Brain microvascular endothelial cell (primary cell): ENCODE measurements around the gene DLG1.
"Not testable (repeated sequence)": the region's sequence is repeated elsewhere in the genome, so short reads cannot be mapped to it uniquely, and the experiment has no call there.

Source experiments
- DNase-seq: peaks from one replicate; pipeline ENCODE4 v3.0.0-alpha.2; 2020
- H3K27ac ChIP-seq: fragments of 250-450 bp; sonication (Bioruptor Pico); 2 replicates; pipeline ENCODE4 v1.5.1; 2020; ENCODE audit warnings: mild to moderate bottlenecking, moderate library complexity
- H3K27me3 ChIP-seq: fragments of 250-450 bp; sonication (Bioruptor Pico); replicated peaks from 2 replicates; pipeline ENCODE4 v1.5.1; 2020; ENCODE audit warnings: mild to moderate bottlenecking
- H3K36me3 ChIP-seq: fragments of 250-450 bp; sonication (Bioruptor Pico); replicated peaks from 2 replicates; pipeline ENCODE4 v1.5.1; 2020; ENCODE audit warnings: mild to moderate bottlenecking
- H3K4me3 ChIP-seq: 2 replicates; pipeline ENCODE4 v1.5.1; 2011; ENCODE audit warnings: low read depth, mild to moderate bottlenecking, control low read depth, low read length, moderate library complexity
- CTCF ChIP-seq: IDR thresholded peaks from 2 replicates; pipeline ENCODE4 v1.5.1; 2011; ENCODE audit warnings: low read depth, mild to moderate bottlenecking, moderate library complexity, low read length, control low read depth, inconsistent platforms; ENCODE audit errors: missing control alignments
- in situ Hi-C: cut with HindIII; loops from 2 replicates; pipeline ENCODE4 v1.10.0; 2017; ENCODE audit warnings: low sequenced_read_pairs, low pct_ligation_motif_present

The DLG1 gene

DNA sequence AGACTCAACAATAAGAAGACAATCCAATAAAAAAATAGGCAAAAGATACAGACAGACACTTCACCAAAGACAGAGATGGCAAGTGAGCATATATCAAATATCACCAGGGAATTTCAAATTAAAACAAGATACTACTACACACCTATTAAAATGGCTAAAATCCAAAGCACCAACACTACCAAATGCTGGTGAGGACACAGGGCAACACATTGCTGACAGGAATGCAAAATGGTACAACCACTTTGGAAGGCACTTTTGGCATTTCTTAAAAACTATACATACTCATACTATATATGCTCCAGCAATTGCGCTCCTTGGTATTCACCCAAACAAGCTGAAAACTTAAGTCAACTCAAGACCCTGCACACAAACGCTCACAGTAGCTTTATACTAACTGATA lies 12.9 kb downstream of the DLG1 start:
- Histone ChIP-seq H3K36me3 (peaks cover 65% of the 10 kb centered on the region), H3K27ac (no peak overlapping the region), H3K4me3 (no peak overlapping the region), H3K27me3 (no peaks in the 10 kb centered on the region)
- TF ChIP-seq CTCF = no peak
- DNase-seq = no peak
- in situ Hi-C loops = loop anchor here (25.0 kb wide), 1 partner anchor 227 kb away; no protein-coding TSS in a partner anchor

GRCh38 chr3:197283045-197283444 lies 15.4 kb downstream of the DLG1 start:
- peaks cover 60% of the 10 kb centered on the region for H3K36me3 ChIP-seq
- H3K27me3 ChIP-seq = no peaks in the 10 kb centered on the region
- no peak overlapping the region for H3K4me3 ChIP-seq
- no peak for TF ChIP-seq CTCF
- no peak for DNase-seq
- H3K27ac ChIP-seq = no peak overlapping the region
- in situ Hi-C loops = loop anchor here (25.0 kb wide), 1 partner anchor 229 kb away; no protein-coding TSS in a partner anchor

DNA sequence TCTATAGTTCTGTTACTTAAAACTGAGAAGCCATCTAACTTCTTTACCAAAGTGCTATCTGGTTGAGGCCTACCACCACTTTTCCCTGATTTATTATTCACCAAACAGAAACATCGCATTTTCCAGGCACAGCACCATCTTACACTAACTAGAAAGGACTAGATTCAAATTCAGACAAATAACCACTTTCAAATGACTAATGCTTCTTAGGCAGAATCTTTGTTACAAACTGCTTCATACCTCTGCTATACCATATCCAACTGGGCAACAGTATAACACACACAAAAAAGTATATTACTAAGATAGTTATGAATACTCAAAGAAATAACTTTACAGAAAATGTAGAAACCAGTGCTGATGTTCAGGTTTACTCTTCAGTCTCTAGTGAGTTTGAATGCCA lies 16.6 kb downstream of the DLG1 start:
- no peak for TF ChIP-seq CTCF
- H3K27me3 ChIP-seq = no peaks in the 10 kb centered on the region
- H3K27ac ChIP-seq = no peak overlapping the region
- no peak for DNase-seq
- H3K36me3 ChIP-seq = peaks cover 59% of the 10 kb centered on the region
- no peak overlapping the region for H3K4me3 ChIP-seq
- in situ Hi-C loops = loop anchor here (25.0 kb wide), 1 partner anchor 230 kb away; no protein-coding TSS in a partner anchor

DNA sequence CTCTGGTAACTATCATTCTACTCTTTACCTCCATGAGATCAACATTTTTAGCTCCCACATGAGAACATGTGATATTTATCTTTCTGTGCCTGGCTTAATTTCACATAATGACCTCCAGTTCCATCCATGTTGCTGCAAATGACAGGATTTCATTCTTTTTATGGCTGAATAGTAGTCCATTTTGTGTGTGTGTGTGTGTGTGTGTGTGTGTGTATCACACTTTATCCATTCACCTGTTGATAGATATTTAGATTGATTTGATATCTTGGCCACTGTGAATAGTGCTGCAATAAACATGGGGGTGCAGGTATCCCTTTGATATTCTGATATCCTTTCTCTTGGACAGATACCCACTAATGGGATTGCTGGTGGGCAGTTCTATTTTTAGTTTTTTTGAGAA lies 18.3 kb downstream of the DLG1 start:
- TF ChIP-seq CTCF = no peak
- H3K27ac ChIP-seq = no peak overlapping the region

GRCh38 chr3:197278933-197279332 lies 19.5 kb downstream of the DLG1 start:
- DNase-seq = no peak
- H3K27ac ChIP-seq = no peak overlapping the region
- peaks cover 55% of the 10 kb centered on the region for H3K36me3 ChIP-seq
- H3K27me3 ChIP-seq = no peaks in the 10 kb centered on the region
- in situ Hi-C loops = loop anchor here (25.0 kb wide), 1 partner anchor 233 kb away; no protein-coding TSS in a partner anchor
- no peak overlapping the region for H3K4me3 ChIP-seq
- no peak for TF ChIP-seq CTCF

More for the DNA sequence above, 18.3 kb downstream of the DLG1 start:
- Histone ChIP-seq H3K27me3 (no peaks in the 10 kb centered on the region), H3K36me3 (peaks cover 54% of the 10 kb centered on the region), H3K4me3 (no peak overlapping the region)
- DNase-seq = no peak
- in situ Hi-C loops = loop anchor here (25.0 kb wide), 1 partner anchor 232 kb away; no protein-coding TSS in a partner anchor

DNA sequence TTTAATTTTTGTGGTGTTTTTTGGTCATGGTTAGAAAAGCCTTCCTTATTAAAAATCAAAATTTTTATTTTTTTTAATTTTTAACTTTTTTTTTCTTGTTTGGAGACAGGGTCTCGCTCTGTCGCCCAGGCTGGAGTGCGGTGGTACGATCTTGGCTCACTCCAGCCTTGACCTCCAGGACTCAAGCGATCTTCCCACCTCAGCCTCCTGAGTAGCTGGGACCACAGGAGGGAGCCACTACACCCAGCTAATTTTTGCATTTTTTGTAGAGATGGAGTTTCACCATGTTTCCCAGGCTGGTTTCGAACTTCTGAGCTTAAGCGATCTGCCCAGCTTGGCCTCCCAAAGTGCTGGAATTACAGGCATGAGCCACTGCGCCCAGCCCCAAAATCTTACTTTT lies 21.6 kb downstream of the DLG1 start:
- H3K4me3 ChIP-seq, DNase-seq, H3K27ac ChIP-seq, H3K27me3 ChIP-seq: not testable (repeated sequence)
- in situ Hi-C loops = loop anchor here (25.0 kb wide), 1 partner anchor 235 kb away; no protein-coding TSS in a partner anchor
- H3K36me3 ChIP-seq = peaks cover 54% of the 10 kb centered on the region
- peak; percentile 54 for TF ChIP-seq CTCF
